HG03175 (cell line): ENCODE results near the gene EMP2.

Source experiments
- ATAC-seq: cut with Tn5 transposase; IDR thresholded peaks from one replicate; pipeline ENCODE4 v1.9.1; 2021; ENCODE audit warnings: mild to moderate bottlenecking, moderate library complexity; ENCODE audit not compliant: unreplicated experiment

EMP2 gene

GRCh38 chr16:10494343-10495030, 85.9 kb downstream of the EMP2 start:
- no peak for ATAC-seq

- no peak for ATAC-seq
Observed at GRCh38 chr16:10493276-10493675, 87.1 kb downstream of the EMP2 start.

- ATAC-seq = no peak
Observed at GRCh38 chr16:10490141-10490540, 90.3 kb downstream of the EMP2 start.

DNA sequence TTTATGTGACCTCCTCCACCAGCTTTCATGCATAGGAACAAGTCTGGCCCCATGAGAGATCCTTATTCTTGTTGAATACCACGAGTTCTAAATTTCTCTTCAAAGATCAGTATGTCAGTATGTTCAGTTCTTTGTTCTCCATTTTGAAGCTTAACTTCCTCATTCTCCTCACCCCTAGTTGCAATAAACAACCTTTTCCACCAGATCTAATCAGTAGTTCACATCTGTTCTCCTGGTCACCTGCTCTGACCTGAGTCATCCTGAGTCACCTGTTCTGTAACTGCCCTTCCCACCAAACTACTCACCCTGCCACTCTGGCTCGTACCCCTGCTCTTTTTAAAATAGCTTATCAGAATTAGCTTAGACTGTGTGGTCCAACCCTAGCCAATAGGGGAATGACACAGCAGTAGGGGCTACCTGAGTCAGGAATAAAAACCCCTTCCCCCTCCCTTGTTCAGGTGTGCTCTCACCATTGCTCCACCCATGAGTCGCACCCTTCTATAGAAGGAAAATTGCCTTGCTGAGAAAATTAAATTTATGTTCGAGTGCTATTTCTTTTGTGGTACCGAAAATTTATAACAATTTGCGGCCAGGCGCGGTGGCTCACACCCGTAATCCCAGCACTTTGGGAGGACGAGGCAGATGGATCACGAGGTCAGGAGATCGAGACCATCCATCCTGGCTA, 94.6 kb downstream of the EMP2 start:
- no peak for ATAC-seq

DNA sequence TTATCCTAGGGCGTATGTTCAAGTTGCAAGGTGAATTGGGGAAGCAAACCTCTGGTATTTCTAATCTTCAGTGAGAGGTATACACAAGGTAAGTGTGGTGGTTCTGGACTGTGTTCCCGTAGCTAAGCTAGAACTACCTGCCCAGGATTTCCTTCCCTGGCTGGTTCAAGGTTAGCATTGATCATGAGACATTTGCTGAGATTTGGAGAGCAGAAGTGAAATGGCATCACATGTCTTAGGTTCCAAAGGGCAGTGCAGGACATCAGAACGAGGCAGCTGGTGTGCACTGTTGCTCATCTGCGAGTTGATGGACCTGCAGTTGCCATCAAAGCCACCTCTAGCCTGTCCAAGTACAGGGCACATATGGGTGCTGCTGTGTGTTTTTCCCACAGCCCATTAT, 95.2 kb downstream of the EMP2 start:
- ATAC-seq = no peak

DNA sequence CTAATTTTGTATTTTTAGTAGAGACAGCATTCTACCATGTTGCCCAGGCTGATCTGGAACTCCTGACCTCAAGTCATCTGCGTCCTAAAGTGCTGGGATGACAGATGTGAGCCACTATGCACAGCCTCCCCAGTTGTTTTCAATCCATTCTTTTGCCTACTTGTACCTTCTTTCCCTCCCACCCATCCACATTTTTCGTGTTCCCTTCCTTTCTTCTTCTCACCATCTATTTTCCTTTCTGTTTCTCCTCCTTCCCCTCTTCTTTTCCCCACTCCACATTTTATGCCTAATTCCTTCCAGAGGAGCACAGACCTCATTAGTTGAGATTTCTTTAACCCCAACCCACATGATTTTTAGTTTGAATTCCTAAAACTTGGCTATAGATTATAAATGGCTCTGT, 100.2 kb downstream of the EMP2 start:
- ATAC-seq = no peak
